ENCODE results near the gene KRTAP10-8.

DNA sequence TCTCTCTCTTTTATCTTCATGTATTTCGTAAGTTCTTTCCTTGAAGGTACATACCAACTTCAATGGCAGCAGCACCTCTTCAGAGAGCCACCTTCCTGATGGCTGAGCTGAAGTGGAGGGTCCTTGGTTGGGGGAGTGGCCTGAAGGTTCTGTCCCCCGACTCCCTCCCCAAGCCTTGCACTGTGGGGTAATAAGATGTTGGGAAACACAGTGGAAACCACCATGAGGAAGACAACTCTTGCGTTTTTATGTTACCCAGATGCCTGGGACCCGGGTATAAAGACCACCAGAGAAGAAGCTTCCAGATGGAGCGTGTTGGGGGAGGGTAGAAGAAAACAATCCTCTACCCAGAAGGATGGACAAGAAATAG, 46.6 kb downstream of the KRTAP10-8 start:
- TF ChIP-seq POLR2A (IDR thresholded peaks at IDR 0.05; ENCODE audit: low read depth): no peak
- TF ChIP-seq CTCF (IDR thresholded peaks at IDR 0.05): no peak
